RWPE1 (cell line): ENCODE results near the gene GPX2.
"Not testable (repeated sequence)": the region's sequence is repeated elsewhere in the genome, so short reads cannot be mapped to it uniquely, and the experiment has no call there.

Source experiments
- CTCF ChIA-PET: fragments of 350-600 bp; sonication (Branson Sonifier 250); formaldehyde crosslinking; extraction: SDS; loops from one replicate; lab custom pipeline; 2021; lab: Yijun Ruan, JAX
- POLR2A ChIA-PET: fragments of 400-600 bp; formaldehyde crosslinking; extraction: SDS; loops from one replicate; lab custom pipeline; 2020; ENCODE audit warnings: antibody characterized with exemption; ENCODE audit not compliant: low non-redundant PET; lab: Yijun Ruan, JAX
- DNase-seq: peaks from one replicate; pipeline ENCODE4 v3.0.0; 2012; ENCODE audit warnings: low spot score
- H3K27ac ChIP-seq: fragments of 450-650 bp; 2 replicates; pipeline ENCODE4 v1.5.1; 2017
- CTCF ChIP-seq: fragments of 450-650 bp; conservative IDR thresholded peaks from 2 replicates; pipeline ENCODE4 v1.5.1; 2017; ENCODE audit warnings: low read depth, mild to moderate bottlenecking

Gene GPX2

GRCh38 chr14:64914237-64915028 is 28.1 kb downstream of the GPX2 start, which contains the start of gene CHURC1:
TSS of gene CHURC1 (plus strand) at chr14:64914455. CDS start at chr14:64914496, 41 bp downstream.
- peak within 1 kb of the TSS; percentile 82 for H3K27ac ChIP-seq
- CTCF ChIA-PET = interaction anchor here (0.6 to 0.9 kb wide), 3 partner anchors 56 to 481 kb away, joined by 3 read pairs; no protein-coding TSS in a partner anchor
- TF ChIP-seq CTCF = no peak
- peak; percentile 98 for DNase-seq
- POLR2A ChIA-PET = interaction anchor here (1.1 kb wide), 1 partner anchor 9 kb away, joined by 9 read pairs; no protein-coding TSS in a partner anchor

GRCh38 chr14:64913477-64913876 is 29.1 kb downstream of the GPX2 start:
- not testable (repeated sequence) for H3K27ac ChIP-seq

GRCh38 chr14:64912261-64912660 is 30.3 kb downstream of the GPX2 start:
- TF ChIP-seq CTCF = no peak
- CTCF ChIA-PET = interaction anchor here (2.5 kb wide), 1 partner anchor 89 kb away, joined by 22 read pairs; no protein-coding TSS in a partner anchor
- no peak overlapping the region for H3K27ac ChIP-seq
- DNase-seq = no peak
- POLR2A ChIA-PET = no interaction called here

More at GRCh38 chr14:64913477-64913876, 29.1 kb downstream of the GPX2 start:
- DNase-seq, POLR2A ChIA-PET, CTCF ChIA-PET: not testable (repeated sequence)

DNA sequence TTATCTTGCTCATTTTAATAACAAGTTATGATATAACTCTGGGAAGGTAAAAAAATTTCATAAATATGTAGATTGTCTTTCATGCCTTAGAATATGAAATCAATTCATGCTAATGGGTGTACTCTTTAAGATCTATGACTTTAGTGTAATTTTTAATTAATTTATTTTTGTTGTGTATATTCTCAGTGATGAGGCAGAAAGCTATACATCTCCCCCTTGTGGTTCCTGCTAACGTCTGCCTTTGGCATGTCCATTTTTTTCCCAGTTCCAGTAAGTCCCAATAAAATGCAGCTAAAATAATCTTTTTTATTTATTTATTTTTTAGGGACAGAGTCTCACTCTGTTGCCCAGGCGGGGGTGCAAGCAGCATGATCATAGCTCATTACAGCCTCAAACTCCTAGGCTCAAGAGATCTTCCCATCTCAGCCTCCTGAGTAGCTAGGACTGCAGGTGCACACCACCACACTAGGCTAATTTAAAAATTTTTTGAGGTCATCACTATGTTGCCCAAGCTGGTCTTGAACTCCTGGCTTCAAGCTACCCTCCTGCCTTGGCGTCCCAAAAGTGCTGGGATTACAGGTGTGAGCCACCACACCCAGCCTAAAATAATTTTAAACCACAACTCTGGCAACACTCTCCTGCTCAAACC is 31.6 kb downstream of the GPX2 start:
- peak; percentile 59 for TF ChIP-seq CTCF
- ChIA-PET CTCF (interaction anchor here (0.6 to 2.5 kb wide), 10 partner anchors 9 to 518 kb away, joined by 3 to 22 read pairs (median 3); no protein-coding TSS in a partner anchor), POLR2A (no interaction called here)
- no peak overlapping the region for H3K27ac ChIP-seq
- DNase-seq = peak; percentile 26

GRCh38 chr14:64906022-64906421 is 36.5 kb downstream of the GPX2 start:
- CTCF ChIA-PET = interaction anchor here (0.7 to 1.2 kb wide), 2 partner anchors 14 to 30 kb away, joined by 3 read pairs; no protein-coding TSS in a partner anchor
- H3K27ac ChIP-seq = no peak overlapping the region
- TF ChIP-seq CTCF = no peak
- POLR2A ChIA-PET = no interaction called here
- DNase-seq = no peak

DNA sequence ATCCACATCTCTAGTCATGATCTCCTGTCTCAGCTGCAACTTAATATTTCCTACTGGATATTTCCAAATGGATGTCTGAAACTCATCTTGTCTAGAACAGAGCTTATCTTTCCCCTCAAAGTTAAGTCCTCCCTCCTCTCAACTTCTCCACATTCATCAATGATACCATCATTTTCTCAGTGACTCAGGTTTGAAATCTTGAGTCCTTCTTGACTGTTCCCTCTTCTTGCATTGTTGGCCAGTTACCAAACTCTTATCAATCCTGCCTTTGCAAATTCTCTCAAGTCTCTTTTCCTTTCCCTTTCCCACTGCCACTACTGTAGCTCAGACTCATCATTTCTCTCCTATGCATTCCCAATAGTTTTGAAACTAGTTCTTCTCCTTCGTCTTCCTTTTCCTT is 42.6 kb downstream of the GPX2 start:
- ChIA-PET POLR2A (no interaction called here), CTCF (interaction anchor here (1.6 kb wide), 1 partner anchor 8 kb away, joined by 7 read pairs; no protein-coding TSS in a partner anchor)
- DNase-seq = no peak
- H3K27ac ChIP-seq = no peak overlapping the region
- TF ChIP-seq CTCF = no peak
